Measurements from ENCODE around the gene RPL34.

DNA sequence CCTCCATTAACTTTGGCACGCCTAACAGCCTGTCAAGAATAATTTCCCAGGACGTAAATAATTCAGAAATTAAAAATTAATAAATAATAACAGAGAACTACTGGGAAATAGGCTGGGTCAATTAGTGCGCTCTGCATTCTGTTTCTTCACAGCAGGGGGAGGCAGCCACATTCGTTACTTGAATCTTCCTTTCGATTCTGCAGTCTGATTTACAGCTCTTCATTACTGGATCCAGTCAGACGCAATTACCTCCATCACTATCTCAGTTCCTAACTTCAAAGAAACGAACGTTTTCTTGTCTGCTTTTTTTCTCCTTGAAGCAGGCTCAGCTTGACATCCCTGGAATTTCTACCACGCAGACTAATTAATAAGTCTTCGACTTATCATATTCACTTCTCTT lies 9.0 kb upstream of the RPL34 start:
- TF ChIP-seq, protein P1, sequence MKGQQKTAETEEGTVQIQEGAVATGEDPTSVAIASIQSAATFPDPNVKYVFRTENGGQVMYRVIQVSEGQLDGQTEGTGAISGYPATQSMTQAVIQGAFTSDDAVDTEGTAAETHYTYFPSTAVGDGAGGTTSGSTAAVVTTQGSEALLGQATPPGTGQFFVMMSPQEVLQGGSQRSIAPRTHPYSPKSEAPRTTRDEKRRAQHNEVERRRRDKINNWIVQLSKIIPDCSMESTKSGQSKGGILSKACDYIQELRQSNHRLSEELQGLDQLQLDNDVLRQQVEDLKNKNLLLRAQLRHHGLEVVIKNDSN (IDR thresholded peaks at IDR 0.05): no peak
- no peak for TF ChIP-seq EP300 (IDR thresholded peaks at IDR 0.05; ENCODE audit: borderline replicate concordance)
- TF ChIP-seq TAF1 (IDR thresholded peaks at IDR 0.05; ENCODE audit: low read depth): no peak
- no peak for TF ChIP-seq RAD21 (IDR thresholded peaks at IDR 0.05; ENCODE audit: low read depth)
- TF ChIP-seq YY1 (IDR thresholded peaks at IDR 0.05; ENCODE audit: low read depth): no peak
- TF ChIP-seq TEAD4 (IDR thresholded peaks at IDR 0.05): no peak
- no peak for TF ChIP-seq CREB1 (IDR thresholded peaks at IDR 0.05; ENCODE audit: low read depth)

All from Ishikawa (cell line).